GM12891 (cell line): ENCODE results near the gene GNAO1.

Source experiments
- DNase-seq: peaks from one replicate; pipeline ENCODE4 v3.0.0; 2011; ENCODE audit warnings: low spot score; ENCODE audit not compliant: insufficient read length
- FAIRE-seq: peaks from 2 replicates; lab custom pipeline; 2011; peaks lifted over from hg19 to GRCh38; lab: Jason Lieb, UNC
- PAX5 ChIP-seq: IDR thresholded peaks from 2 replicates; pipeline ENCODE4 v1.6.1; 2011; ENCODE audit warnings: low read length, moderate library complexity, mild to moderate bottlenecking; ENCODE audit not compliant: insufficient read depth, severe bottlenecking
- POLR2A ChIP-seq: IDR thresholded peaks from 2 replicates; pipeline ENCODE4 v1.6.1; 2011; ENCODE audit warnings: low read depth, low read length, control low read depth
- POLR2AphosphoS5 ChIP-seq: IDR thresholded peaks from 2 replicates; pipeline ENCODE4 v1.6.1; 2011; ENCODE audit warnings: low read depth, low read length, control low read depth
- POU2F2 ChIP-seq: IDR thresholded peaks from 2 replicates; pipeline ENCODE4 v1.6.1; 2011; ENCODE audit warnings: low read depth, mild to moderate bottlenecking, control low read depth, low read length, moderate library complexity
- SPI1 ChIP-seq: IDR thresholded peaks from 2 replicates; pipeline ENCODE4 v1.6.1; 2011; ENCODE audit warnings: low read depth, low read length, control low read depth
- TAF1 ChIP-seq: IDR thresholded peaks from 2 replicates; pipeline ENCODE4 v1.6.1; 2011; ENCODE audit warnings: low read depth, low read length, control low read depth

GNAO1 gene

DNA sequence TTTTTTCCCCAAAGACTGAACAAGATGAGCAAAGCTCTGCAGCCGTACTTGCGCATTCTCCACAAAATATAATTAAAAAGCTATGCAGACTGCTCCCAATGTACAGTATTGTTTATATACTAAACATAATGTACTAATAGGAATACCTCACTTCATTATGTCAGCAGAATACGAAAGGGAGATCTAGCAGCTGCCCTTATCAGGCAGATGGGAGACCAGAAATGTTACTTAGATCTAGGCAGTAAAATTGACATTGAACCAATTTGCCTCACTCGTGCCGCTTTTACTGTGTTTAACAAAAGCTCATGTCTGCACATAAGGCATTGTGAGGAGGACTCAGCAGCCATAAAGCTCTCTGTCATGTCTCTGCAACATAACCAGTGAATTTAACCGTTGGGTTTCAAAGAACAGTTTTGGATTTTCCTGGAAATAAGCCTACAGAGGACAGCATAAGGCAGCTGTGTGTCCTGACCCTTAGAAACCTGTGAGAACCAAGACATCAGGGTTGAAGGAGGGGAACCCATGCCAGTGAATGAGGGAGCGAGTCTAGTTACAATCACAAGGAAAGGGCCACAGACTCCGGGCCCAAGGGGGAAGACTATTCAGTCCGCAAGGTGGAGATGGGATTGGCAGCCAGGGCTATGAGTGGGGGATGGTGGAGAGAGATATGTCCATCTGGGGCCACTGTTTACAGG, 71.4 kb downstream of the GNAO1 start:
- DNase-seq, result no peak
- FAIRE-seq, result no peak
- TF ChIP-seq POU2F2 (no peak), PAX5 (no peak), TAF1 (no peak), POLR2A (no peak), POLR2AphosphoS5 (no peak), SPI1 (no peak)

DNA sequence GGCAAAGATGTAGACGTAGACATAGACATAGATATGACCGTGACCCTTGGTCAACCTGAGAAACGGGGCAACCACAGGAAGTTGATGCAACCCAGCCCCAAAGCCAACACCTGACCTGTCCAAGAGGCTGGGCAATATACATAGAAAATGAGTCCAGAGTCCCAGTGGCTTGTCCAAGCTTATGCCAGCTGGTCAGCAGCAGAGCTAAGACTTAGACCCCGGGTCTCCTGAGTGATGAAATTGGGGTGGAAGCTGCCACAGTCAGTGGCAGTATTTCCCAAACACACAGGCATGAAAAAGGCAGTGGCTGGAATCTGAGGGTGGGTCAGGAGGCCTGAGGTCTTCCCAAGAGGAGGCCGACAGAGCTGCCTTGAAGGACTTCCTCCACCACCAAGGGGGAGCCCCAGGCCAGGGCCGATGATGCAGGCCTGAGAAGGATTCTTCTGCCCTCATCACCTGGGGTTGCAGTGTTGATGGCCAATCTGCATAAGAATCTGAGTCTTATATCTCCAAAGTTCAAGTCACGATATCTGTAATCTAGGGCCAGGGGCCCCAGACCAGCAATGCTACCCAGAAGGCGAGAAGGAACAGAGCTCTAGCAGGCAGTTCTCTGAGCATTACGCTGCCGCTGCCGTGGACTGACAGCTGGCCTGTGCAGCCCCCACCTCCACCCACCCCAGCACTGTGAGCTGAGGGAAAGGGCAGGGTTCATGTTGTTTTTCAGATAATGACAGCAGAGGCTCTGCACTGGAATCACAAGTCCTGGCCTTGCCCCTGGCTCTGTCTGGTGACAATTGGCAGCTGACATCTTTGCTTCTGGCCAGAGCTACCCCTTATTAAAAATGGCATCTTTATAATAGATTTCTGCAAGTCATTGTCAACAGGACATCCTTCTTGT, 72.7 kb downstream of the GNAO1 start:
- FAIRE-seq (no peak), DNase-seq (no peak)
- TF ChIP-seq SPI1 (no peak), PAX5 (no peak), TAF1 (no peak), POLR2AphosphoS5 (no peak), POLR2A (no peak), POU2F2 (no peak)

DNA sequence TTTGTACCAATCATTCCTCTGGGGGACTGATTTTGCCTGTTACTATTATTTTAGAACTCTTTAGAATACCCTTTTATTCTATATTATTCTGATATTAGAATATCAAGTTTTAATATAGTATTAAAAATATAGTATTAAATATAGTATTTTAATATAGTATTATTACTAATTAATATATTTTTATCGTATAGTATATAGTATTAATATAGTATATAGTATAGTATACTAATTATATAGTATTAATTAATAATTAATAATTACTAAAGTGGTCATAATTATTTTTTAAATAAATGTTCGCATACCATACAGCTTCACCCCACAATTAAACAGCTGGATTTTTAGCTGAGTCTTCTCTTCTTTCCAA, 73.3 kb downstream of the GNAO1 start:
- FAIRE-seq (no peak), DNase-seq (no peak)
- no peak for TF ChIP-seq POLR2AphosphoS5

DNA sequence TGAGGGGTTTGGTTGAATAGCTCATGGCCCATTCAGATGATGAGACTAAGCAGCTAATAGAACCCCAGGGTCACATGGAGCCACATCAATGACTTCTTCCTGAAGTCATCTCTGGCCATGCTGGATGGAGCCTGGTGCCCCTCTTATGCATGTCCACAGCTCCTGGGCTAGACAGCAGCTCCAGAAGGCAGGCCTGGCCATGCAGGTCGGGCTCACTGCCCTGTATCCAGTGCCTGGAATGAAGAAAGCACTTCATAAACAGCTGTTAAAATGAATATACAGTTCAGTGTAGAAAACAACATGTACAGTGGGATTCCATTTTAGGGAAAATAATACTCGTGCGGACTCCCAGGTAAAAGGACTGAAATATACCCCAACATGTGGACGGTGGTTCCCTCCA, 73.9 kb downstream of the GNAO1 start:
- no peak for TF ChIP-seq TAF1
- TF ChIP-seq PAX5, result no peak
- no peak for TF ChIP-seq POU2F2
- TF ChIP-seq SPI1, result no peak
- TF ChIP-seq POLR2AphosphoS5, result no peak
- no peak for TF ChIP-seq POLR2A
- FAIRE-seq, result no peak
- DNase-seq, result no peak

DNA sequence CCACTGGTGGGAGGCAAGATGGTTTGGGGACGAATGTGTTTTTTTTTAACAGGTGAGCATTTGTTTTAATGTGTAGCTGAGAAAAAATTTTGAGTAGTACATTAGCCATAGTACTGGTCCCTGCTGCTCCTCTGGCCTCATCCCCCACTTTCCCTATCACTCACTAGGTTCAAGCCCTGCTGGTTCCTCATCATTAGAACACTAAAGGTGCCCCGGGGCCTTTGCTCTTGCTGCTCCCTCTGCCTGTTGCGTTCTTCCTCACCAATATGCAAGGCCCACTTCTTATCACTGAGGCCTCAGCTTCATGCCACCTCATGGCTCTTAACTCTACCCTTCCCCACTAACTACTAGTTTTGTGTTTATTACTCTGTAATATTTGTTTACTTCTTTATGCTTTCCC, 74.5 kb downstream of the GNAO1 start:
- no peak for DNase-seq
- no peak for TF ChIP-seq PAX5
- no peak for TF ChIP-seq TAF1
- no peak for TF ChIP-seq POU2F2
- TF ChIP-seq POLR2AphosphoS5, result no peak
- no peak for FAIRE-seq

DNA sequence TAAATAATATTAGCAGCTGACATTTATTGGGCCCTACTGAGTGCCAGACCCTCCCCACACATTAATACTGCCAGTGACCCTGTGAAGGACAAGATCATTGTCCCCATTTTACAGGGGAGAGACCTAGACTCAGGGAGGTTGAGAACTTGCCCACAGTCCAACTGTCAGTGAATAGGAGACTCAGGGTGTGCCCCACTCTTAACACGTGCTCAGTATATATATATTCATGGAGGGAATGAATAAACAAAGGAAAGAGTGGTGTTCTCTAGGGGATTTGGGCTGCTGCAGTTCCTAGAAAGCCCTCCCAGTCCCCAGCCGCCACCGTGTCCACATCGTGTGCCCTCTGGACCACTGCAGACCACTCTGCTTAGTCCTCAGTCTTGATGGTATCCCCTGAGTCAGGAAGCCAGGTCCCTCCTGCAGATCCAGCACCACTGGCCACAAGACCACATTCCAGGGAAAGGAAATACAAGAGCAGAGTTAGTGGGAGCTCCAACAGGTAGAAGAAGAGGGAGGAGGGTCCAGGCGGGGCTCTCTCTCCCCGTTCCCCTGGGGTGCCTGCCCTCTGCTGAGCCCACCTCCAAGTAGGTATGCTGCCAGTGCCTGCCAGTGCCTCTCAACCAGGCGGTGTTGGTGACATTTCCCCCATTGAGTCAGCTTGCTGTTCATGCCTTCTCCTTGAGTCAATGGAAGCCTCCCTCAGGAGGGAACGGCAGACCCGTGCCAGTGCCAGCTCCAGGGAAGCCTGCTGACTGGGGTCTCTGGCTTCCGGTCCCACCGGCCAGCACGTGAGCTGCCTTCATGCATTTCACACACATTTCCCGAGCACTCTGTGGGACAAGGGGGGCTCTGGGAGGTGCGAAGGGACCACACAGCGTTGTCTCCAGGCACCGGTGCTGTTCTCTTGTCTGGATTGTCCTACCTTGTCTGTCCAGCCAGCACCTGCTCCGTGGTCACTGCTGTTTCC, 75.6 kb downstream of the GNAO1 start:
- TF ChIP-seq SPI1 (no peak), POU2F2 (no peak), POLR2A (no peak), PAX5 (no peak), TAF1 (no peak), POLR2AphosphoS5 (no peak)
- FAIRE-seq, result no peak
- DNase-seq, result no peak

DNA sequence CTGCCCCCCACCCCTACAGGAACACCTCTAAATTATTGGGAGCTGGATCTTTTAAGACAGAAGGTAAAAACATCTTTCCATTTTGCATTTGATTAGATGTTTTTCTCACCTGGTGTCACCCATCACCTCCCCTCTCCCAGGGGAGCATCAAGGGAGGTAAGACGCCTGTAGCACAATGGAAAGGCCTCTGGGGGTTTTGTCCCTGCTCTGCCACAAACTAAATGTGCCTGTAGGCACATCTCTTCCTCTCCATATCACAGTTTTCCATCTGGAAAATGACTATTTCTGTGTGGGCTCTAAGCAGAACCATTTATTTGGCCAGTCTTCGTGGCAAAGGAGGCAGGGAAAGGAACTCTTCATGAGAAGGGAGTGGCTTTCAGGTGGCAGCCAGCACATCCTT, 76.6 kb downstream of the GNAO1 start:
- FAIRE-seq (no peak), DNase-seq (no peak)
- TF ChIP-seq POLR2A, result no peak
- no peak for TF ChIP-seq PAX5
- TF ChIP-seq SPI1, result no peak

DNA sequence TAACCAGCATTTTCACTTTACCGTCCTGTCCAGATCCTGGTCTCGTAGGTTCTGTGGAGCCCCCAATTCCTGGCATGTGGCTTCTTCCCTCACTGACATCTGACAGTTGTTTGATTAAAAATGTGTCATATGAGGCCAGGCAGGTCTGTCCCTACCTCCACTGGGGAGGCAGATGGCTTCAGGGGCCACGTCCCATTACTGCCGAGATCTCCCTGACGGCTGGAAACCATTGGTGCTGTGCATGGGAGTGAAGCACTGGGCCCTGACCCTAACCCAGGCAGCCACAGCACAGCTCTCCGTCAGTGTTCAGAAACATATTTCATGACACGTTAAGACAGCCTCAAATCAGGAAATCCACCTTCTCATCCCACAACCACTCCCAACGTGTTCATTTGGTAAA, 77.5 kb downstream of the GNAO1 start:
- no peak for DNase-seq
- FAIRE-seq, result no peak
- TF ChIP-seq TAF1 (no peak), POU2F2 (no peak), PAX5 (no peak), SPI1 (no peak), POLR2A (no peak), POLR2AphosphoS5 (no peak)

DNA sequence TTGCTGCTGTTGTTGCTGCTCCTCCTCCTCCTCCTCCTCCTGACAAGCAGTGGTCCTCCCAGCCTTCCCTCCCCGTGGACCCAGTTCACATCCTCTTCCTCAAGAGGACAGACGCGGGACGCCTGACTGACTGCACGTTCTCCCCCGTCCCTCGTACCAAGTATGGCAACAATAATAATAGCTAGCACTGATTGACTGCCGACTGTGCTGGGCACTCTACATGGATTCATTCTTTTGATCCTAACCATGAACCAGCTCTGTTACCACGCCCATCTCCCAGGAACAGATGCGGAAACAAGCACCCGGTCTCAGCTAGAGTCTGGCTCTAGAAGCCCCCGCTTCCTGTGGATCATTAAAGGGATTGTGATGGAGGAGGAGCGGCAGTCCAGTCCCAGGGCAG, 78.0 kb downstream of the GNAO1 start:
- TF ChIP-seq SPI1 (no peak), POLR2A (no peak), POU2F2 (no peak), TAF1 (no peak), POLR2AphosphoS5 (no peak), PAX5 (no peak)
- FAIRE-seq (no peak), DNase-seq (no peak)
